NB4 (cell line): Measurements from ENCODE around the gene LRRC1.

Source experiments
- DNase-seq: peaks from one replicate; pipeline ENCODE4 v3.0.0; 2010; ENCODE audit warnings: low read depth
- H3K4me3 ChIP-seq: one replicate; pipeline ENCODE4 v1.5.1; 2011; ENCODE audit warnings: mild to moderate bottlenecking, low read depth, low read length, moderate library complexity
- MAX ChIP-seq: IDR thresholded peaks from 2 replicates; pipeline ENCODE4 v1.6.1; 2011; ENCODE audit warnings: low read depth, low read length
- MYC ChIP-seq: IDR thresholded peaks from 2 replicates; pipeline ENCODE4 v1.6.1; 2011; ENCODE audit warnings: low read depth, low read length
- POLR2A ChIP-seq: IDR thresholded peaks from 2 replicates; pipeline ENCODE4 v1.6.1; 2011; ENCODE audit warnings: mild to moderate bottlenecking; ENCODE audit not compliant: insufficient read length; ENCODE audit errors: extremely low read depth
- TF ChIP-seq, protein P1 (sequence below): IDR thresholded peaks from one replicate; pipeline ENCODE4 v1.5.1; 2012; ENCODE audit warnings: low read depth, low read length

LRRC1 gene

GRCh38 chr6:53956804-53957203 is 162.0 kb downstream of the LRRC1 start:
- no peak overlapping the region for H3K4me3 ChIP-seq
- DNase-seq = no peak
- TF ChIP-seq POLR2A (no peak), MAX (no peak), MYC (no peak)
- TF ChIP-seq, protein P1, sequence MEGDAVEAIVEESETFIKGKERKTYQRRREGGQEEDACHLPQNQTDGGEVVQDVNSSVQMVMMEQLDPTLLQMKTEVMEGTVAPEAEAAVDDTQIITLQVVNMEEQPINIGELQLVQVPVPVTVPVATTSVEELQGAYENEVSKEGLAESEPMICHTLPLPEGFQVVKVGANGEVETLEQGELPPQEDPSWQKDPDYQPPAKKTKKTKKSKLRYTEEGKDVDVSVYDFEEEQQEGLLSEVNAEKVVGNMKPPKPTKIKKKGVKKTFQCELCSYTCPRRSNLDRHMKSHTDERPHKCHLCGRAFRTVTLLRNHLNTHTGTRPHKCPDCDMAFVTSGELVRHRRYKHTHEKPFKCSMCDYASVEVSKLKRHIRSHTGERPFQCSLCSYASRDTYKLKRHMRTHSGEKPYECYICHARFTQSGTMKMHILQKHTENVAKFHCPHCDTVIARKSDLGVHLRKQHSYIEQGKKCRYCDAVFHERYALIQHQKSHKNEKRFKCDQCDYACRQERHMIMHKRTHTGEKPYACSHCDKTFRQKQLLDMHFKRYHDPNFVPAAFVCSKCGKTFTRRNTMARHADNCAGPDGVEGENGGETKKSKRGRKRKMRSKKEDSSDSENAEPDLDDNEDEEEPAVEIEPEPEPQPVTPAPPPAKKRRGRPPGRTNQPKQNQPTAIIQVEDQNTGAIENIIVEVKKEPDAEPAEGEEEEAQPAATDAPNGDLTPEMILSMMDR = no peak

GRCh38 chr6:53959717-53960116 is 164.9 kb downstream of the LRRC1 start:
- H3K4me3 ChIP-seq = no peak overlapping the region
- no peak for TF ChIP-seq MYC
- TF ChIP-seq, protein P1 = no peak
- no peak for TF ChIP-seq POLR2A
- no peak for TF ChIP-seq MAX
- DNase-seq = no peak

GRCh38 chr6:53960311-53960710 is 165.5 kb downstream of the LRRC1 start:
- no peak overlapping the region for H3K4me3 ChIP-seq
- TF ChIP-seq POLR2A (no peak), MAX (no peak), MYC (no peak)
- TF ChIP-seq, protein P1 = no peak
- DNase-seq = no peak

DNA sequence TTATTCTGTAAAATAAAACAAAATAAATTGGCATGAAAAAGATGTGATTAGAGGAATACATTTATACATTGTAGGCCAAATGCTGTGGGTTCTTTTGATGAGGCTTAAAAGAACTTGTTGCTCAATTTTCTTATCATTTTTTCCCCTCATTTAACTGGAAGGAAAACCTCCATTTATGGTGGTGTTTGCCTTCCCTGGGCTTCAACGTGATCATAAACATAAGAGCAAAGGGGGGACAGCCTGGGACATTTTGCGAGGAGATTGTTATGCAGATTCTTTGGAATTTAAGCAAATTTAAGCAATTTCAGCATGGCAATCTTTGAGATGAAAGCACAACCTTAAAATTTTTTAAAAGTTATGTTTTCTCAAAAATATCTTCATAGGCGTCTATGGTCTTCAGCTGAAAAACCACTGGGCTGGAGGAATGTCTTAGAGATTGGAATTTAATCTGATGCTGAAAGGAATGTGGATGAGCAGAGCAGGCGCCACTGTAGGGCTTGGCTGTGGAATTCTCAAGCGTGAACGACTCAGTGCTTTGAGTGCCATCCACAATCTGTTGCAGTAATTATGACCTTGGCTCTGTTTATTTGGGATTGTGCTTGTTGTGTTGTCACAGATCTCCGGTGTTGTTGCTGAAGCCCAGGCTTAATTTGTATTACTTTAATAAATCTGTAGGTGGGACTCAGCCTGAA is 167.0 kb downstream of the LRRC1 start:
- DNase-seq = no peak
- H3K4me3 ChIP-seq = no peak overlapping the region
- TF ChIP-seq MAX = no peak

- H3K4me3 ChIP-seq = no peak overlapping the region
- TF ChIP-seq MAX (no peak), MYC (no peak), POLR2A (no peak)
- TF ChIP-seq, protein P1 = no peak
These were observed 167.8 kb downstream of the LRRC1 start for GRCh38 chr6:53962646-53963045.

DNA sequence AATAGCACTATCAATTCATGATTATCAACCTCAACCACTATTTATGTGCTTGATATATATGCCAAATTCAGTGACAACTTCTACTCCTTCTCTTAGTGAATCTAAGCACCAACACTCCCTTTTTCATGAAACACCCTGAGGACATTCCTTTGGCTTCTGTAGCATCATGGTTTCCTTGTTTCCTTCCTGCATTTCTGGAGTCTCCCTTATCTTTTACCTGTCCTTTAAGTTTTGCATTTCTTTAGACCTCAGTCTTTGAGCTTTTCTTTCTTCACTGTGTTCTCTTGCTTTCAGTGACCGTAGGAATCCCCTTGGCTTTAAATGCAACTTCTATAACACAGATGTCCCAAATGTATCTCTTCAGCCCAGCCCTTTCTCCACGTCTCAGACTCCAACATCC is 172.6 kb downstream of the LRRC1 start:
- DNase-seq = no peak
- H3K4me3 ChIP-seq = no peak overlapping the region
- no peak for TF ChIP-seq MAX
- no peak for TF ChIP-seq MYC
- no peak for TF ChIP-seq POLR2A
- TF ChIP-seq, protein P1 = no peak

More at GRCh38 chr6:53962646-53963045, 167.8 kb downstream of the LRRC1 start:
- DNase-seq = no peak
